Measurements from ENCODE around the gene ACSS1.

Gene ACSS1

GRCh38 chr20:24995741-24996448 is 62.0 kb downstream of the ACSS1 start:
- DNase-seq (ENCODE audit: low read depth in 2 of 2, low spot score in 1 of 2): no peak

- peak; percentile 61 to 77 for DNase-seq (ENCODE audit: low read depth in 2 of 2, low spot score in 1 of 2)
Measured at GRCh38 chr20:24994470-24995368, 63.2 kb downstream of the ACSS1 start.

- DNase-seq (ENCODE audit: low read depth in 2 of 2, low spot score in 1 of 2): no peak
Measured at GRCh38 chr20:24994186-24994465, 63.8 kb downstream of the ACSS1 start.

GRCh38 chr20:24993337-24994185 is 64.4 kb downstream of the ACSS1 start:
- DNase-seq (ENCODE audit: low read depth in 2 of 2, low spot score in 1 of 2): no peak

GRCh38 chr20:24992487-24993205 is 65.3 kb downstream of the ACSS1 start, which contains the start of gene APMAP:
Gene APMAP, minus strand, starts transcription at chr20:24992751. Its CDS starts 63 bp downstream, at chr20:24992688.
- peak; percentile 92 to 93 for DNase-seq (ENCODE audit: low read depth in 2 of 2, low spot score in 1 of 2)

- no peak for DNase-seq (ENCODE audit: low read depth in 2 of 2, low spot score in 1 of 2)
Measured at GRCh38 chr20:24991897-24992486, 65.9 kb downstream of the ACSS1 start.

- no peak for DNase-seq (ENCODE audit: low read depth in 2 of 2, low spot score in 1 of 2)
Measured at GRCh38 chr20:24990810-24991252, 67.1 kb downstream of the ACSS1 start.

- no peak for DNase-seq (ENCODE audit: low read depth in 2 of 2, low spot score in 1 of 2)
Measured at GRCh38 chr20:24989162-24989561, 68.8 kb downstream of the ACSS1 start.

GRCh38 chr20:24987873-24988835 is 69.8 kb downstream of the ACSS1 start:
- no peak for DNase-seq (ENCODE audit: low read depth in 2 of 2, low spot score in 1 of 2)

GRCh38 chr20:24987244-24987643 is 70.7 kb downstream of the ACSS1 start:
- no peak for DNase-seq (ENCODE audit: low read depth in 2 of 2, low spot score in 1 of 2)

GRCh38 chr20:24986436-24987015 is 71.4 kb downstream of the ACSS1 start:
- no peak for DNase-seq (ENCODE audit: low read depth in 2 of 2, low spot score in 1 of 2)

- no peak for DNase-seq (ENCODE audit: low read depth in 2 of 2, low spot score in 1 of 2)
Measured at GRCh38 chr20:24985802-24986201, 72.1 kb downstream of the ACSS1 start.

- no peak for DNase-seq (ENCODE audit: low read depth in 2 of 2, low spot score in 1 of 2)
Measured at GRCh38 chr20:24984961-24985640, 72.8 kb downstream of the ACSS1 start.

- no peak for DNase-seq (ENCODE audit: low read depth in 2 of 2, low spot score in 1 of 2)
Measured at GRCh38 chr20:24983896-24984295, 74.0 kb downstream of the ACSS1 start.

GRCh38 chr20:24981790-24982189 is 76.1 kb downstream of the ACSS1 start:
- DNase-seq (ENCODE audit: low read depth in 2 of 2, low spot score in 1 of 2): no peak

GRCh38 chr20:24981282-24981681 is 76.7 kb downstream of the ACSS1 start:
- DNase-seq (ENCODE audit: low read depth in 2 of 2, low spot score in 1 of 2): no peak

GRCh38 chr20:24980291-24981053 is 77.5 kb downstream of the ACSS1 start:
- DNase-seq (ENCODE audit: low read depth in 2 of 2, low spot score in 1 of 2): no peak
